AG04449 (cell line): ENCODE data around the gene ARMS2.

Experiments used
- CTCF ChIA-PET: fragments of 350-600 bp; formaldehyde crosslinking; extraction: SDS; loops from one replicate; lab custom pipeline; 2021; ENCODE audit warnings: antibody characterized with exemption; lab: Yijun Ruan, JAX
- POLR2A ChIA-PET: fragments of 400-600, 350-600 bp; formaldehyde crosslinking; extraction: SDS; loops from one replicate; lab custom pipeline; 2020; ENCODE audit warnings: antibody characterized with exemption, inconsistent platforms; lab: Yijun Ruan, JAX
- DNase-seq: peaks from one replicate; pipeline ENCODE4 v3.0.0-alpha.2; 2010; ENCODE audit warnings: low read depth, low spot score
- H3K4me3 ChIP-seq: 2 replicates; pipeline ENCODE4 v1.5.1; 2011; ENCODE audit warnings: low read depth, mild to moderate bottlenecking, control low read depth, low read length
- CTCF ChIP-seq: IDR thresholded peaks from one replicate; pipeline ENCODE4 v1.5.1; 2011; ENCODE audit warnings: mild to moderate bottlenecking, moderate library complexity, low read length, control low read depth, inconsistent platforms; ENCODE audit not compliant: insufficient read depth; ENCODE audit errors: missing control alignments

The ARMS2 gene

DNA sequence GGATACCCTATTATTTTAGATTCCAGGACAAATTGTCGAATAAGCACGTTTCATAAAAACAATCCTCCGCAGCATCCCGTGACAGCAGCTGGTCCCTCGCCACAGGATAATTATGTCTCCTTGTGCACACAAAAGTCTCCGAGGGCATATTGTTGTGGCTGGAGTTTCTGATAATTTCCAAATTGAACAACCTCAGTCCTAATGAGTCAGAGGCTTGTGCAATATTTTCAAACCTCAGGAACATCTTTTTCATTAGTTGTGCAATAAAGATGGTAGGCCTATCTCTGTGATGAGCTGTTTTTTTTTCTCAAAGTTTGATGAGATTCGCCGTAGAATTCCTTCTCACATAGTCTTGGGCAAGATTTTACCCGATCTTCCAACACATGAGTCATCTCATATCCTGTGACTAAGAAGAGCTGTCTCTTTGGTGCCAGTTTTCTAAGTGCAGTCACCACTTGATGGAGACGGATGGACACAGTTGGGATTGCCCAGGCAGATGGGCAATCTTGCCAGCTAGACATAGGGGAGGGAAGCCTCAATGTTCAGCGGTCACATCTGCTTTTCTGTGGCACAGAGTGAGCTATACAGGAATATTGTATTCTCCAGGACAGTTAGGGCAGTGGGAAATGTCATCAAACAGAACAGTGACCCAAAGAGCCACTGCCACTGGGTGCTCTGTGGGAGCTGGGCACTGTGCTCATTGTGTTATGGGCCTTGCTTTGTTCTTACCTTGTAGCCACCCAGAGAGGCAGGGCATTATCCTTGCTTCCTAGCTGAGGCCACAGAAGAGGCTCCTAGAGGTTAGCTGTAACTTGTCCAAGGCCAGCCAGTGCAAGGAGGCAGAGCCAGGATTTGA, 14.7 kb downstream of the ARMS2 start:
- peak; percentile 97 for DNase-seq
- no peak overlapping the region for H3K4me3 ChIP-seq
- ChIA-PET POLR2A (interaction anchor here (0.8 to 1.6 kb wide), 9 partner anchors 9 to 168 kb away, joined by 3 to 10 read pairs (median 4); partner anchors contain the start of gene PLEKHA1), CTCF (interaction anchor here (1.1 to 6.3 kb wide), 8 partner anchors 9 to 170 kb away, joined by 3 to 29 read pairs (median 4); no protein-coding TSS in a partner anchor)
- TF ChIP-seq CTCF: no peak

DNA sequence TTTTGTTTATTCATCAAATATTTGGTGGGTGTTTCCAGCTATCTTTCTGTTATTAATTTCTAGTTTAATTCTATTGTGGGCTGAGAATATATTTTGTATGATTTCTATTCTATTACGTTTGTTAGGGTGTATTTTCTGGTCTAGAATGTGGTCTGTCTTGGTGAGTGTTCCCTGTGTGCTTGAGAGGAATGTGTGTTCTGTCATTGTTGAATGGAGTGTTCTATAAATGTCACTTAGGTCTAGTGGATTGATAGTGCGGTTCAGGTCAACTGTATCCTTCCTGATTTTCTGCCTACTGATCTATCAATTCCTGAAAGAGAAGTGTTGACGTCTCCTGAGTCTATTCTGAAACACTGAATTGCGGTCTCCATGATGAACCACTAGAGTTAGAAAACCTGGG, 15.4 kb downstream of the ARMS2 start:
- CTCF ChIA-PET: interaction anchor here (1.1 to 6.3 kb wide), 5 partner anchors 25 to 171 kb away, joined by 3 to 29 read pairs (median 10); no protein-coding TSS in a partner anchor
- H3K4me3 ChIP-seq: no peak overlapping the region
- TF ChIP-seq CTCF: no peak
- POLR2A ChIA-PET: interaction anchor here (1.2 to 1.6 kb wide), 3 partner anchors 25 to 169 kb away, joined by 3 to 10 read pairs (median 6); no protein-coding TSS in a partner anchor
- no peak for DNase-seq

GRCh38 chr10:122471531-122472177, 17.2 kb downstream of the ARMS2 start:
- no peak overlapping the region for H3K4me3 ChIP-seq
- TF ChIP-seq CTCF: no peak
- POLR2A ChIA-PET: interaction anchor here (1.4 kb wide), 1 partner anchor 173 kb away, joined by 3 read pairs; no protein-coding TSS in a partner anchor
- CTCF ChIA-PET: interaction anchor here (0.7 to 3.2 kb wide), 5 partner anchors 8 to 173 kb away, joined by 3 to 11 read pairs (median 3); no protein-coding TSS in a partner anchor
- DNase-seq: no peak

DNA sequence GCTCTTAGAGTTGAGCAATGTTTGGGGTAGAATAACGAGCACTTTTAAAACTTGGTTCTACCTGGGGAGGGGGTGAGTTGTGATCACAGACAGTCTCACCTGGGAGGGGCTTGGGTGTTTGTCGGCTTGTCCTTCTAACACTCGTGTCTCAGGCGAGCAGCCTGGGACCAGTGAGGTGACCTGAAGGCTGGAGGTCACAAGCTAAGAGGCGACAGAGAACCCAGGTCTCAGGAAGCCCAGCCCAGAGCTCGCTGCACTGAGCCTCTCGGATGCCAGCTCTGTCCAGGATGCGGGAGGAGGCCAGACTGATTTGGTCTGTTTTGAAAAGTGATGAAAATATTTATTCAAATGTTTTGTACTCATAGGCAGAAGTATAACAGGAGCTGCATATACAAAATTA, 18.7 kb downstream of the ARMS2 start:
- ChIA-PET POLR2A (no interaction called here), CTCF (interaction anchor here (1.7 kb wide), 1 partner anchor 18 kb away, joined by 4 read pairs; no protein-coding TSS in a partner anchor)
- no peak overlapping the region for H3K4me3 ChIP-seq
- no peak for TF ChIP-seq CTCF
- DNase-seq: no peak

- no peak for TF ChIP-seq CTCF
- no peak overlapping the region for H3K4me3 ChIP-seq
- no peak for DNase-seq
- ChIA-PET POLR2A (no interaction called here), CTCF (interaction anchor here (0.7 to 1.7 kb wide), 3 partner anchors 10 to 91 kb away, joined by 3 to 4 read pairs (median 3); no protein-coding TSS in a partner anchor)
Observed at GRCh38 chr10:122474131-122474818, 19.8 kb downstream of the ARMS2 start.
